ENCODE results near the gene FCF1.
"Not testable (repeated sequence)": the region's sequence is repeated elsewhere in the genome, so short reads cannot be mapped to it uniquely, and the experiment has no call there.

FCF1 gene

DNA sequence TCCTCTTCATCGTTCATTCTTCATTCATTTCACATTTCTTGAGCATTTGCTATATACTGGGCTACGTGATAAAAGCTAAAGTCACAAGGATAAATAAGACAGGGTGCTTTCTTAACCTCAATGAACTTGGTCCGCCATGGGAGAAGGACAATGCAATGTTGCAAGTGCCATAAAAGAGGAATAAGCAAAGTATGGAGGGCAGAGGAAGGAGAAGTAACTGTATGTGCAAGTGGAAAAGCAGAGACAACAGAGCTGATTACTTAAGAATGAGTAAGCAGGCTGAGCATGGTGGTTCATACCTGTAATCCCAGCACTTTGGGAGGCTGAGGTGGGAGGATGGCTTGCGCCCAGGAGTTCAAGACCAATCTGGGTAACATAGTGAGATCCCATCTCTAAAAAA is 14.5 kb upstream of the FCF1 start:
- no peak for DNase-seq

GRCh38 chr14:74702293-74702692 is 10.7 kb upstream of the FCF1 start:
- no peak for DNase-seq

DNA sequence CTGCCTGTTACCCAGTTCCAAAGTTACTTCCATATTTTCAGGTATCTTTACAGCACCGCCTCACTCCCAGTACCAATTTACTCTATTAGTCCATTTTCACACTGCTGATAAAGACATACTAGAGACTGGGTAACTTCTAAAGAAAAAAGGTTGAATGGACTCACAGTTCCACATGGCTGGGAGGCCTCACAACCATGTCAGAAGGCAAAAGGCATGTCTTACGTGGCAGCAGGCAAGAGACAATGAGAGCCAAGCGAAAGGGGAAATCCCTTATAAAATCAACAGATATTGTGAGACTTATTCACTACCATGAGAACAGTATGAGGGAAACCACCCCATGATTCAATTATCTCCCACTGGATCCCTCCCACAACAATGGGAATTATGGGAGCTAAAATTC is 9.9 kb upstream of the FCF1 start:
- no peak for DNase-seq

GRCh38 chr14:74704656-74705055 is 8.3 kb upstream of the FCF1 start:
- no peak for DNase-seq

GRCh38 chr14:74705613-74706500 is 7.1 kb upstream of the FCF1 start:
- no peak for DNase-seq

- DNase-seq, result no peak
These were observed 2.5 kb upstream of the FCF1 start for GRCh38 chr14:74710480-74710879.

DNA sequence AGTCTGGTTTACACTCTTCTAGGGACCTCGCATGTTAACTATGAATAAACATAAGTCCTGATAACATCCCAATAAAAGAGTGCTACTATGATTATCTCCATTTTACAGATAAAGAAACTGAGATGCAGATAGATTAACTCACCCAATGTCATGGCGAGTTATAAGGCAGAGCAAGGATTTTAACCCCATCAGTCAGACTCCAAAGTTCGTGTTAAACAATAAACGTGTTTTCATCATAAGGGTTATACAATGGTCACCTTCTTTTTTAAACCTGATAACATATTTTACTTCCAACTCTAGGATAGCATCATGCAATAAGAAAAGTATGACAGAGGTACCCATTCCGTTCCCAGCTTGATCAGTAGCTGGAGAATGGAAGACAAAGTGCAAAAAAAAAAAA is 1.3 kb upstream of the FCF1 start:
- DNase-seq, result no peak

DNA sequence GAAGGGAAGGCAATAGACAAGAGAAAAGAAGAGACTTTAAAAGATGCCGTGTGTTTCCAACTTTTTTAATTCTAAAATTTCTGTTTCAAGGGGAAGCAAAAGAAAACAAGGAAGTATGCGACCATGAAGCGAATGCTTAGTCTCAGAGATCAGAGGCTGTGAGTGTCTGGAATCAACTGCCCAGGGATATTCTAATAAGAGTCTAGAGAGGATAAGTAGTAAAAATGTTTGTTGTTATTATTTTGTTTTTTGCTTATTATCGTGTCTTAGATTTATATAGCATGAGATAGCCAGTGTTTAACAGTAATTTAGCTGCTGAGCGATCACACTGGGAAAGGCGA is 421 bp downstream of the FCF1 start:
- DNase-seq, result no peak

GRCh38 chr14:74720526-74720925 is 7.6 kb downstream of the FCF1 start:
- DNase-seq, result no peak

DNA sequence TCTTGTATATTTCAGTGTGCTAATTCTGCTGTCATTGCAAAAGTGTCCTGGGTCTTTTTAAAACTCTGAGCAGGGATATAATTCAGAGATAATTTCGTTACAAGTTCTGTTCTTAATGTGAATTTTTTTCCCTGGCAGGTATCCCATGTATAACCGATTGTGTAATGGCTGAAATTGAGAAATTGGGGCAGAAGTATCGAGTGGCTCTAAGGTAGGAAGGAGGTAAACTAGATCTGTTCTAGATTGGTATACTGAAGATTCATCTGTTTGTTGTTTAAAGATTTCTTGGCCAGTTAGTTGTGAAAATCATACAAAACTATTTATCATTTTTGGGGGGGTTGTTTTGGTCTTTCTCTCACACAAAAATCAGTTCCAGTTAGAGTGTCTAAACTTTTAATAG is 10.2 kb downstream of the FCF1 start:
- DNase-seq, result no peak

DNA sequence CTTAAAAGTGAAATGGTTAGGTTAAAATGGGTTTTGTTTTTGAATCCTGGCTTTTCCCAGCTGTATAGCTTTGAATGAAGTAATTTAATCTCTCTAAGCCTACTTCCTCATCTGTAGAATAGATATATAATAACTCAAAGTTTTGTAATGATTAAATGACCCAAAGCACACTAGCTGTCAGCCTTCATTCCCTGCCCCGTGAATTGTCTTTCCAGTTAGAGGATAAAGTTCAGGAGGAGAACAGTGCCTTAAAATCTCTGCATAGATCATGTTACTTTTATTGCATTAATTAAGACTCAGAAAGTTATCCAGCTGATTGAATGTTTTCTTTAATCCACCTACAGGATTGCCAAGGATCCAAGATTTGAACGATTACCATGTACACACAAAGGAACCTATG is 19.4 kb downstream of the FCF1 start:
- no peak for DNase-seq

- DNase-seq, result no peak
These were observed 20.3 kb downstream of the FCF1 start for GRCh38 chr14:74733221-74733620.

DNA sequence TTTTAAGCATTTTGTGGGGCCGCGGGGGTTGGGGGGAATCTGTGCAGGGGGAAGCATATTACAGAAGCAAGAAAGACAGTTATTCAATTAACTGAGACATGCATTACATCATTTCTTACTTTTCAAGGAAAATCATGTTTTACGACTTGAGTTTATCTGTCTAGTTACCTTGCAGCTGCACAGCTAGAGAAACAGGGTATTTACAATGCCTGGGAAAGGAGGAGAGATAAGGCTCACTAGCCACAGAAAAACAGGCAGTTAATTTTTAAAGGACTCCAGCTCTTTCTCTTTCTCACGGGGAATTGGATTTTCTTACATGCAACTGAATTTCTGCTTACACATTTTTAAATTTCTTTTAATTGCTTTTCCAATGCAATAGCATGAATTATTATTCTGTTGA is 22.2 kb downstream of the FCF1 start:
- no peak for DNase-seq

DNA sequence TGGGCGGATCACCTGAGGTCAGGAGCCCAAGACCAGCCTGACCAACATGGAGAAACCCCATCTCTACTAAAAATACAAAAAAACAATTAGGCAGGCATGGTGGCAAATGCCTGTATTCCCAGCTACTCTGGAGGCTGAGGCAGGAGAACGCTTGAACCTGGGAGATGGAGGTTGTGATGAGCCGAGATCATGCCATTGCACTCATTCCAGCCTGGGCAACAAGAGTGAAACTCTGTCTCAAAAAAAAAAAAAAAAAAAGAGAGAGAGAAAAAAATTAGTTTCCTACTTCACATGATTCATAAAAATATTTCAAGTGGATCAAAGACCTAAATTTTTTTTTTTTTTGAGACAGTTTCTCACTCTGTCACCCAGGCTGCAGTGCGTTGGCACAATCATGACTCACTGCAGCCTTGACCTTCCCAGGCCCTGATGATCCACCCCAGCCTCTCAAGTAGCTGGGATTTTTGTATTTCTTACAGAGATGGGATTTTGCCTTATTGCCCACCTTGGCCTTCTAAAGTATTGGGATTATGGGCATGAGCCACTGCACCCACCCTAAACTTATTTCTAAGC is 24.9 kb downstream of the FCF1 start:
- DNase-seq, result no peak

DNA sequence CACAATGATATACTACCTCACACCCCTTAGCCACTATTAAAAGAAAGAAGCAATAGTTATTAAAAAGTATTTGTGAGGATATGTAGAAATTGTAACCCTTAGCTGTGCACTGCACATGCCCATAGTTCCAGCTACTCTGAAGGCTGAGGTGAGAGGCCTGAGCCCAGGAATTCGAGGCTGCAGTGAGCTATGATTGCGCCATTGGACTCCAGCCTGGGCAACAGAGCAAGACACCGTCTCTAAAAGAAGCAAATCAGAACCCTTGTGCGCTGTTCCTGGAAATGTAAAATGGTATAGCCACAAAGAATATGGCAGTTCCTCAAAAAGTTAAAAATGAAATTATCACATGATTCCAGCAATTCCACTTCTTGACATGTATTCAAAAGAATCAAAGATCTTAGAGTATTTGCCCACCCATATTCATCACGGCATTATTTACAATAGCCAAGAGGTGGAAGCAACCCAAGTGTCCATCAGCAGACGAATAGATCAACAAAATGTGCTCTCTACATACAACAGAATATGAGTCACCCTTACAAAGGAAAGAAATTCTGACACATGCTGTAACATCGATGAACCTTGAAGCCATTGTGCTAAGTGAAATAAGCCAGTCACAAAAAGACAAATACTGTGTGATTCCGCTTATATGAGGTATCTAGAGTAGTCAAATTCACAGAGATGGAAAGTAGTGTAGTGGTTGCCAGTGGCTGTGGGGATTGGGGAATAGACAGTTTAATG is 26.5 kb downstream of the FCF1 start:
- no peak for DNase-seq

DNA sequence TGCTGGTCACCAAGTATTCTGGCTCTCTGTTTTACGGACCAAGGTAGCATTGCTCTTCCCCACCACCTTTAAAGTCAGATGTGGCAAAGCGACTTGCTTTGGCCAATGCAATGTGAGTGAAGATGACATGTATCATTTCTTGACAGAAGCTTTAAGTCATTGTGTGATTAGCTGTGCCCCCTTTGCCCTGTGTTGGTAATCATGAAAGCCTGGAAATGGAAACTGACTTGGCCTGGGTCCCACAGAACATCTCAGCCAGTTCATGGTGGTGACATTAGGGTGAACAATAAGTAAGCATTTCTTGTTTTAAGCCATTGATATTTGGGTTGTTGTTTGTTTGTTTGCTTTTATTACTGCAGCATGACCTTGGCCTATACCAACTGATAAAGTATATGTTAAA is 34.3 kb downstream of the FCF1 start:
- DNase-seq, result no peak

DNA sequence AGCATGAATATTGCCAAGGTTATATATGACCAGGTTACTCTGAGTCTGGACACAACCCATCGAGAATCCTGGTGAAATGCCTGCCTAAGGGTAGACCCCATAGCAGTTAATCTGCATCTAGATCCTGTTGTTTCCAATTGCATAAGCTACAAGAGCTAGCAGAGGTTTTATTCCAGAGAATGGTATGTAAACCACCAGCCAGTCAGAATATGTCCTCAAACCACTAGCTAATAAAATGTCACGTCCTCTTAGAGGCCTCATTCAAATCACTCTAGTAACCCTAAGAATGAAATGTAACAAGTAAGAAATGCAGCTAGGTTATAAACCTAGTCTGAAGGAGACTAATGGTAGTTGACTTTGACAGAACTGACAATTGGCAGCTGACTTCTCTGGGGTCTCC is 41.2 kb downstream of the FCF1 start:
- DNase-seq, result no peak

GRCh38 chr14:74754899-74755298 is 42.0 kb downstream of the FCF1 start:
- no peak for DNase-seq

GRCh38 chr14:74756326-74756725 is 43.4 kb downstream of the FCF1 start:
- DNase-seq, result no peak

DNA sequence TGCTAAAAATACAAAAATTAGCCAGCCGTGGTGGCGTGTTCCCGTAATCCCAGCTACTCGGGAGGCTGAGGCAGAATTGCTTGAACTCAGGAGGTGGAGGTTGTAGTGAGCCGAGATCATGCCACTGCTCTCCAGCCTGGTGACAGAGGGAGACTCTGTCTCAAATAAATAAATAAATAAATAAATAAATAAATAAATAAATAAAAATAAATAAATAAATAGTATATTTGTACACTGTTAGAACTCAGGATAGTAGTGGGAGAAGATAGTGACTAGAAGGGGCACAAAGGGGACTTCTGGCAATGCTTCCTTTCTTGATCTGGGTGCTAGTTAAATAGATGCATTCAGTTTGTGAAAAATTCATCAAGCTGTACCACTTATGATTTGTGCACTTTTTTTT is 45.6 kb downstream of the FCF1 start:
- DNase-seq, result not testable (repeated sequence)

DNA sequence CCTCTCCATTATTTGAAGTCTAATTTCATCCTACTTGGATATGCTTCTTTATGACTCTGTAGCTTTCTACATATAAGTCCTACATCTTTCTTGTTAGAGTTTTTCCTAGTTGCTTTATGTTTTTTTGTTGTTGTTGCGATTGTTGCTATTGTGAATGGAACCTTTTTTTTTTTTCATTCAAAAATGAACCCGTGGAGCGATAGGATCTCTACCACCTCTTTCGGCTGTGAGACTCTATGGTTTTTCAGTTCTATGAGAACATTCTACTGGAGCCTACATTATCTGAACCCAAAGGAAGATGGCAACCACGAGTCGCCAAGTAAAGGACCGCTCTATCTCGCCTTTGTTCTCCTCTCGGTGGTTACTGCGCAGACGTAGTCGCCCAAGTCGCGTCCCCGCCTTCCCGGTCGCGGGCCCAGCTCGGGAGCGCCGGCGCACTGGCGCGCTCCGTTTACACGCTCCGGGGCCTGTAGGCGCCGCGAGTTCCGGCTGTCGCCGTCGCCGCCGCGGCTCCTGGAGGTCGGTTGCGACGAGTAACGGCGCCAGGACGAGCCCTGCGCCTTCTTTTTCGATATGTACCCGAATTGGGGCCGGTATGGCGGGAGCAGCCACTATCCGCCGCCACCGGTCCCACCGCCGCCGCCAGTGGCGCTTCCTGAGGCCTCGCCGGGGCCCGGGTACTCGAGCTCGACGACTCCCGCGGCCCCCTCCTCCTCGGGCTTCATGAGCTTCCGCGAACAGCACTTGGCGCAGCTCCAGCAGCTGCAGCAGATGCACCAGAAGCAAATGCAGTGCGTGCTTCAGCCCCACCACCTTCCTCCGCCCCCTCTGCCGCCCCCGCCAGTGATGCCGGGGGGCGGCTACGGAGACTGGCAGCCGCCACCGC is 50.2 kb downstream of the FCF1 start, which contains the start of gene YLPM1:
TSS of gene YLPM1 (plus strand) at position 400 of the 886 bp plus-strand sequence. CDS start at position 574, 174 bp downstream.
- peak in 55 of 56 donors; percentile 44 to 94 (median 88) for DNase-seq

All from nucleus accumbens (tissue), 56 donors.